HG02970 (cell line): ENCODE data around the gene SPDYE6.
"Not testable (repeated sequence)": the region's sequence is repeated elsewhere in the genome, so short reads cannot be mapped to it uniquely, and the experiment has no call there.

Source experiments
- ATAC-seq: cut with Tn5 transposase; IDR thresholded peaks from one replicate; pipeline ENCODE4 v1.9.1; 2021; ENCODE audit warnings: mild to moderate bottlenecking, moderate library complexity, moderate number of reproducible peaks; ENCODE audit not compliant: unreplicated experiment, low FRiP score

SPDYE6 gene, protein sequence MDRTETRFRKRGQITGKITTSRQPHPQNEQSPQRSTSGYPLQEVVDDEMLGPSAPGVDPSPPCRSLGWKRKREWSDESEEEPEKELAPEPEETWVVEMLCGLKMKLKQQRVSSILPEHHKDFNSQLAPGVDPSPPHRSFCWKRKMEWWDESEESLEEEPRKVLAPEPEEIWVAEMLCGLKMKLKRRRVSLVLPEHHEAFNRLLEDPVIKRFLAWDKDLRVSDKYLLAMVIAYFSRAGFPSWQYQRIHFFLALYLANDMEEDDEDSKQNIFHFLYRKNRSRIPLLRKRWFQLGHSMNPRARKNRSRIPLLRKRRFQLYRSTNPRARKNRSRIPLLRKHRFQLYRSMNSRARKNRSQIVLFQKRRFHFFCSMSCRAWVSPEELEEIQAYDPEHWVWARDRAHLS

DNA sequence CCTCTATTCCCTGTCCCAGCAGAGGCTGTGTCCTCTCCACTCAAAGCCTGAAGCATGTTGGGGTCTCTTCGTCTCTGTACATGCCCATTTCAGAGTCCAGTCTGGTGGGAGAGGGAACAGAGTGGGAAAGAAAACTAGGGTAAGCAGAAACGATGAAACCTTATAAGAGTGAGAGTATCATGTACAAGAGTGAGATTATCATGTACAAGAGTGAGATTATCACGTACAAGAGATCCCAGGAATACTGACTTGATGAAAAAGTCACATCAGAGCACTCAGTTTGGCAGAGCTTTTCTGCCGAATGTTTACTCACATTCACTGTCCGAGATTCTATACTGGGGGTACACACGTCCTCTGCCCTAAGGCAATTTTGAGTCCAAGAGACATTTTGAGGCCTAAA is at the start of gene SPDYE6:
TSS of gene SPDYE6 (minus strand) at position 101 of the 400 bp plus-strand sequence. CDS start 421 bp downstream, outside the sequence.
- ATAC-seq: not testable (repeated sequence)

GRCh38 chr7:102404862-102405188 is 48.6 kb upstream of the SPDYE6 start:
- ATAC-seq: not testable (repeated sequence)

GRCh38 chr7:102404005-102404861 is 48.0 kb upstream of the SPDYE6 start:
- ATAC-seq: peak; percentile 58

GRCh38 chr7:102403563-102403962 is 47.3 kb upstream of the SPDYE6 start:
- ATAC-seq: no peak

DNA sequence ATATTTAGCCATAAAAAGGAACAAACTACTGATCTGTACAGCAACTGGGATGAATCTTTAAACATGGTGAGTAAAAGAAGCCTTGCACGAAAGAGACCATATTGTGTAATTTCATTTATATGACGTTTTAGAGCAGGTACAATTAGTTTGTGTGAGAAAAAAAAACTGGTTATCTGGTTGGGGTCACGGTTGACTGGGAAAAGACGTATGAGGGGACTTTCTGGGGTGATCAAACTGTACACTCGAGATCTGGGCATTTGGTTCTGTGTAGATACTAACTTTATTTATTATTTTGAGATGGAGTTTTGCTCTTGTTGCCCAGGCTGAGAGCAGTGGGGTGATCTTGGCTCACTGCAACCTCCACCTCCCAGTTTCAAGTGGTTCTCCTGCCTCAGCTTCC is 44.1 kb upstream of the SPDYE6 start:
- no peak for ATAC-seq

DNA sequence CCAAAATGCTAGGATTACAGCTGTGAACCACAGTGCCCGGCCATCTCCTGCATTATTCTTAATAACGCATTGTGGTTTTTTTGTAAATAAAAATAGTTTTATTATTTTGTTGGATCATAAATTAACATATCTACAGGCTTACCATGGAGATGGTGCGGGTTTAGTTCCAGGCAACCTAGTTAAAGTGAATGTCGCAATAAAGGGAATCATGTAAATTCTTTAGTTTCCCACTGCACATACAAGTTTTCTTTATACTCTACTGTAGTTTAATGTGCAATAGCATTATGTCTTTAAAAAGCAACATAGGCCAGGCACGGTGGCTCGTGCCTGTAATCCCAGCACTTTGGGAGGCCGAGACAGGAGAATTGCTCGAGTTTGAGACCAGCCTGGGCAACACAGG is 42.3 kb upstream of the SPDYE6 start:
- no peak for ATAC-seq

- ATAC-seq: no peak
These were observed 40.4 kb upstream of the SPDYE6 start for GRCh38 chr7:102396710-102397019.

DNA sequence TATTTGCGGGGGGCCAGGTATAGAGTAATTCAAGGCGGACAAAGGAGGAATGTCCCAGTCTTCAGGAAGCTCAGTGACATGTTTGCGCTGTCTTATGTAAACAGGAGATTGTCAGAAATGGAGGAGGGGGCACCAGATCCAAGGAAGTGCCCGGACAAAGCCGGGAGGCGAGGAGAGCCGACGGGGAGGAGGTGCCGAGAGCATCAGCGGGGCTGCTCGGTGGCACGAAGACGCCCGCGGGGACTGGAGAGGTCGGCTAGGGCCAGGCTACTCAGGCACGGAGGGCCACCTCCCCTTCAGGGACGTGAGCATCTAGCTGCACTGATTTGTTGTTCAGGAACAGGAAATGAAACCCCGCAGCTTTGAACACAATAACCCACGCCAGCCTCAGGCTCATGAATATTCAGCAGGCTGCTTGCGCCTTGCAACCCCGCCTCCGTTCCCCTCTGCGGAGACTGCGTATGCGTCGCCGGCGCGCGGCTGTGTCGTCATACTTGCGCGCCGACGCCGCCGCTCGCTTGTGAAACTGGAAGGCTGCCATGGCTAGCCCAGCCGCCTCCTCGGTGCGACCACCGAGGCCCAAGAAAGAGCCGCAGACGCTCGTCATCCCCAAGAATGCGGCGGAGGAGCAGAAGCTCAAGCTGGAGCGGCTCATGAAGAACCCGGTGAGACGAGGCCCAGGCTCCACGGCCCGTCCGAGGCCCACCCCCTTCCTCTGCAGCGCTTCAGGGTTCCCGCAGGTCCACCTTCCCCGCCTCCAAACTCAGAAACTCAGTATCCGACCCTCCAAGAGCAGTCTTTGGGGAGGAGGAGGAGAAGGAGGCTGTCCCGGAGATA is 39.8 kb upstream of the SPDYE6 start, which contains the start of gene PRKRIP1:
TSS of gene PRKRIP1 (plus strand) at position 491 of the 837 bp plus-strand sequence. CDS start at position 540, 49 bp downstream.
- ATAC-seq: peak; percentile 95

GRCh38 chr7:102395592-102395872 is 39.3 kb upstream of the SPDYE6 start:
- no peak for ATAC-seq

GRCh38 chr7:102393467-102393866 is 37.2 kb upstream of the SPDYE6 start:
- no peak for ATAC-seq

- no peak for ATAC-seq
These were observed 36.1 kb upstream of the SPDYE6 start for GRCh38 chr7:102392330-102392729.

GRCh38 chr7:102390697-102391484 is 34.6 kb upstream of the SPDYE6 start:
- ATAC-seq: no peak

DNA sequence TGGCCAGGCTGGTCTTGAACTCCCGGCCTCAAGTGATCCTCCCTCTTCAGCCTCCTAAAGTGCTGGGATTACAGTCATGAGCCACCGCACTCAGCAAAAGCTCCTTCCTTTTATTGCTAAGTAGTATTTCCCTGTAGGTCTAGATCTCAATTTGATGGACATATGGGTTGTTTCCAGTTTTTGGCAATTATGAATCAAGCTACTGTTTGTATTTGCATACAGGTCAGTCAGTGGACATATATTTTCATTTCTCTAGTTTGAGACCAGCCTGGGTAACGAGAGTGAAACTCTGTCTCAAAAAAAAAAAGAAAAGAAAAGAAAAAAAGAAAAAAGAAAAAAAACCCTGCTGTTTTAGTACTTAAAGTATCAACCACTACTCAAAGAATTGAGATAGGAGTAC is 33.6 kb upstream of the SPDYE6 start:
- no peak for ATAC-seq

- ATAC-seq: no peak
These were observed 30.8 kb upstream of the SPDYE6 start for GRCh38 chr7:102387064-102387463.

GRCh38 chr7:102381696-102382425 is 25.6 kb upstream of the SPDYE6 start:
- not testable (repeated sequence) for ATAC-seq

GRCh38 chr7:102380837-102381236 is 24.6 kb upstream of the SPDYE6 start:
- not testable (repeated sequence) for ATAC-seq

DNA sequence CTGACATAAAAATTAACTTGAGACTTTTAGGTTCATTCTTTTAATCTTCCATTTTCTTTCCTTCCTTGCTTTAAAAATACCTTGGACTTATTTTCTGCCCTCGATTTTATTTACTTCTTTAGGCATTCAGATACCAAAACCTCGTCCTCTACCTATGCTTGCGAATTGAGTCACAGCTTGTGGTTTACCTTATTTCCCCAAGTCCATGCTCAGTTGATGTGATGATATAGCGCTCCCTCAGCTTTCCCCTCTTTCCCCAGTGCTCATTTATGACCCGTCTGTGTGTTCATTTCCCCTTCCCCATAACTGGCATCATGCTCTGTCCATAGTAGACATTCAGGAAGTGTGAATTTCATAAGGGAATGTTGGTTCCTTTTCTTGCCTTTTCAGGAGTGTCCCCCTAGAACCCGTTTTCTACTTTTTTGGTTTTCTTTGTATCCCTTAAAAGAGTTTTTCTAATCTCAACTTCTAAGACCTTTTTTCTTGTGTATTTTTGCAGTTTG is 20.8 kb upstream of the SPDYE6 start:
- no peak for ATAC-seq

- not testable (repeated sequence) for ATAC-seq
These were observed 16.6 kb upstream of the SPDYE6 start for GRCh38 chr7:102372796-102373195.

DNA sequence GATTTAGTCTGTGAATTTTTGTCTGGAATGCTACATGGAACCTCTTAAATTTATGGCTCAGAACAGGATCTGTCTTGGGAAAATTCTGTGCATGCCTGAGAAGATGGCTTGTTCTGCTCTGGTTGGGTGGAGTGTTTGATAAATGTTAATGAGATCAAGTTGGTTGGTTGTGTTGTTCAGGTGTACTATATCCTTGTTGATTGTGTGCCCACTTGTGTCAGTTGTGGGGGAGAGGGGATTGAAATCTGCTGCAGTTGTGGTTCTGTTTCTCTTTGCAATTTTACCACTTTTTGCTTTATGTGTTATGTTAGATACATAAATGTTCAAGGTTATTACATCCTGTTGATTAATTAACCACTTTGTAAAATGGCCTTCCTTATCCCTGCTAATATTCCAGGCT is 13.8 kb upstream of the SPDYE6 start:
- not testable (repeated sequence) for ATAC-seq
